GM18517 (cell line): ENCODE data around the gene RGS7.

Experiments used
- ATAC-seq: cut with Tn5 transposase; IDR thresholded peaks from one replicate; pipeline ENCODE4 v1.9.1; 2021; ENCODE audit warnings: mild to moderate bottlenecking, moderate library complexity; ENCODE audit not compliant: unreplicated experiment

Gene RGS7

GRCh38 chr1:240854367-240854766 is 502.6 kb downstream of the RGS7 start:
- no peak for ATAC-seq

GRCh38 chr1:240847325-240847724 is 509.7 kb downstream of the RGS7 start:
- no peak for ATAC-seq

GRCh38 chr1:240844486-240844885 is 512.5 kb downstream of the RGS7 start:
- ATAC-seq: no peak

DNA sequence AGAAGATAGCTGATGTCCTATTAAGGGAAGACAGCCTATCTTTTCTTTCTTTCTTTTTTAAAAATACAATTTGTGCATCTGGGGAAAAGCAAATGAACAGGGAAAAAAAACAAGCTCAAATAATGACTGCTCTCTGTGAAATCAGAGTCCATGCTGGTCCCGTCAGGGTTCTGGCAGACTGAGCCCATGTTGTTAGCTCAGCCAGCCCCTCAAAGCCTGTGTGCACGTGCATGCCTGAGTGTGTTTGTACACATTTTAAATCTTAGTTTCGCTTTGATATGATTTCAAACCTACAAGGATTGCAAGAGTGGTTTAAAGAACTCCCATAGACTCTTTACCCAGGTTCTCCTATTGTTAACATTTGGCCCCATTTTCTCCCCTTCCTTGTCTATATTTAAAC is 513.2 kb downstream of the RGS7 start:
- no peak for ATAC-seq

GRCh38 chr1:240836271-240836670 is 520.7 kb downstream of the RGS7 start:
- no peak for ATAC-seq

- no peak for ATAC-seq
Measured at GRCh38 chr1:240835291-240835690, 521.7 kb downstream of the RGS7 start.

GRCh38 chr1:240833075-240833474 is 523.9 kb downstream of the RGS7 start:
- no peak for ATAC-seq

DNA sequence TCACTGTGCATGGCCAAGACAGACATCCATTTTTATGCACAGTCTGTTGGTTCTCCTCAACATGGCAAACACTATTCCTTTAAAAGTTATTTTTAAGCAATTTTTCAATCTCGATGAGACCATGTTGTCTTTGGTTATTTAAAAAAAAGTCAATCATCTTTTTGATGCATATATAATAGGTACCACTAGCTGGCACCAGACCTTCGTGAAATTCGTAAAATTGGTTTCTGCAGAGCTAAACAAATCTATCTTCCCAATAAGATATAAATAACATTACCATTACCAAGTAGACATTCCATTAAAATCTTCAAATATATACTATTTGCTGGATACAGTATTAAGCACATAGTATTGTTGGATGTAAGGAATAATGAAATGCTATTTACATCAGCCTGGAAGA is 525.1 kb downstream of the RGS7 start:
- ATAC-seq: no peak

DNA sequence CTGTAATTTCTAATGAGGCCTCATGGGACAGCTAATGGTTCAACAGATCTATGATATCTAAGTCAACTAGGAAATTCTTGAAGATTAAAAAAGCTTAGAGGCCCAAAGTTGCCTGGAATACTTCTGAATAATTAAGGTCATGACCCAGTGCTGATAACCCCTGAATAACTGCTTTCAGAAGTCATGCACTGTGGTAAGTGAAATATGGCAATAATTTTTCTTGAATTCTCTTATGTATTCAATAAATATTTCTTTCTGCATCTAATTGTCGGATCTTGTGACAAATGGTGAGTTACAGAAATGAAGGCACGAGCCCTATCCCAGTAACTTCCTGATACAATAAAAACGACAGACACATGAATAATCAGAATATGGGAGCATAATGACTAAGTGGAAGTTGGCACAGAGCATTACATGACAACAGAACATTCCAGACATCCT is 525.8 kb downstream of the RGS7 start:
- no peak for ATAC-seq

GRCh38 chr1:240829487-240829886 is 527.5 kb downstream of the RGS7 start:
- ATAC-seq: no peak

DNA sequence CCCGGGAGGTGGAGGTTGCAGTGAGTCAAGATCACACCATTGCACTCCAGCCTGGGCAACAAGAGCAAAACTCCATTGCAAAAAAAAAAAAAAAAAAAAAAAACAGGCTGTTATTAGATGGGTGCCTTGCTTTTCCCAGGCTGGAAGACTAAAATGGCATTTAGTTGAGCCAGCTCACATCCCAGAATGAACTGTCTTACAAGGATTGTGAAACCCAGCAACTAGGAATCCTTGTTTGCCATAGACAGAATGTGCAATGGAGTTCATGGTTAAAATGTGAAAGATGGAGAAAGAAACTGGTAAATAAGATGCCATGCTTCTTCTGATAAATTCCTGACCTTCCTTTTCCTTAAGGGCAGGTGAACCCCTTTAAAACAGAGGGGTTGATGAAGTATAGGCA is 529.2 kb downstream of the RGS7 start:
- ATAC-seq: no peak

DNA sequence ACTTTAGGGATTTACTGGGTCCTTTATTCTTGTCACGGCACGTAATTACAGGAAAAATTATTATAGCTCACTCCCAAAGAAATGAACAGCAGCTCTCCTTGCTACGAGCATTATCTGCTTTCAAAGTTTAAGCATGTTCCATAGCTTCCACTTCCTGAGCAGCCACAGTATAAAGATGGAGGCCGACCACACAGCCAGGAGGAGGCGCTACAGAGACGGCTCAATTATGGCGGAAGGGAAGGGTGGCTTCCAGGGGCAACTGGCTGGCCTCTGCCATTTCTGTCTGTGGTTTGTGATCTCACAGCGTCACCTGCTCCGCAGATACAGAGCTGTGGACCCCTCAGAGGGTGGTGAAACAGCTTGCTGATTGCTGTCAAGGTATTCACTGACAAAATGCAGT is 532.8 kb downstream of the RGS7 start:
- ATAC-seq: no peak

DNA sequence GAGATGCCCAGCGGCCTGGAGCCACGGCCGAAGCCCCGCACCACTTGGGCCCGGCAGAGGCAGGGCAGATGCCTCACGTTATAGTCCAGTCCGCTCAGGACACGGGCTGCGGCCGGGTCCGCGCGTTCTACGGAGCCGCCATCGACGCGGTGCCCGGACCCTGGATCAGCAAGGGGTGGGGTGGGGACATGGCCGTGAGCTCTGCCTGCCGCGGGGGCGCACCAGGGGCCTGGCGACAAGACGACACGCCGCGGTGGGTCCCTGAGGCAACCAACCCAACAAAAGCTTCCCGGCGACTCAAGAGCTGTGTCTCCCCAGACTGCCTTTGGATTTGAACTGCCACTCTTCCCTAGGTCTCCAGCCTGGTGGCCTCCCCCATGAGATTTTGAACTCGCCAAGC is 533.6 kb downstream of the RGS7 start:
- no peak for ATAC-seq

- no peak for ATAC-seq
Measured at GRCh38 chr1:240821925-240822324, 535.1 kb downstream of the RGS7 start.

GRCh38 chr1:240820816-240821215 is 536.2 kb downstream of the RGS7 start:
- ATAC-seq: no peak

- ATAC-seq: no peak
Measured at GRCh38 chr1:240816472-240816871, 540.5 kb downstream of the RGS7 start.

- ATAC-seq: no peak
Measured at GRCh38 chr1:240813720-240814119, 543.3 kb downstream of the RGS7 start.

- ATAC-seq: no peak
Measured at GRCh38 chr1:240811256-240811655, 545.7 kb downstream of the RGS7 start.

DNA sequence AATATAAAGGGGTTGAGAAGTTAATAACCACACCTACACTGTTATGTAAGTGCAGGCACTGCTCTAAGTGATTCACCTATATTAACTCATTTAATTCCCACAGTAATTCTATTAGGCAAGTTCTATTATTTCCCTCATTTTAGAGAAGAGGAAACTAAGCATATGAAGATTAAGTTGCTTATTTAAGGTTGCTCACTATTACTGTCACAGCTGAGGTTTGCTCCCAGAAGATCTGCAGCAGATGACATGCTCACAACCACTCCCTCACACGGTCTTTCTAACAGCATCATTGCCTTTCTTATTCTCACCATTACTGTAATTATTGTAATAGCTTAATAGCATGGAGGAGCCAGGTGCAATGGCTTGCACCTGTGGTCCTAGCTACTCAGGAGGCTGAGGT is 548.6 kb downstream of the RGS7 start:
- ATAC-seq: no peak

GRCh38 chr1:240806200-240806745 is 550.7 kb downstream of the RGS7 start:
- ATAC-seq: no peak

GRCh38 chr1:240804475-240804874 is 552.5 kb downstream of the RGS7 start:
- no peak for ATAC-seq

DNA sequence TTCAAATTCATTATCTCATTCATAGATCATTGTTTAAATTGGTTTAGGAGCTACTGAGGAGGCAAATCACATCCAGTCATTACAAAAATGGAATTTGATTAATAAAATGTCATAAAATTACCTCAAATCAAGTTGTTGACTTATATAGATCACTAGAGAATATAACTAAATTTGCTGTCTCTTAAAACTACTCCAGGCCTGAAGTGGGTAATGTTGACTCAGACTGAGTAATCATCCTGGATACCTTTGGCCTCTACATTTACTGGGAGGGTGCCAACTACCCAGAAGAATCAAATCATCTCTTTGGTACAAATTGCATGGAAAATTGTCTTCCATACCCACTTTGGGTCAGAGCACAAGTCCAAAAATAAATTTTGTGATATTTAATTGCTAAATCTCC is 553.9 kb downstream of the RGS7 start:
- ATAC-seq: no peak

- ATAC-seq: no peak
Measured at GRCh38 chr1:240802271-240802670, 554.7 kb downstream of the RGS7 start.

DNA sequence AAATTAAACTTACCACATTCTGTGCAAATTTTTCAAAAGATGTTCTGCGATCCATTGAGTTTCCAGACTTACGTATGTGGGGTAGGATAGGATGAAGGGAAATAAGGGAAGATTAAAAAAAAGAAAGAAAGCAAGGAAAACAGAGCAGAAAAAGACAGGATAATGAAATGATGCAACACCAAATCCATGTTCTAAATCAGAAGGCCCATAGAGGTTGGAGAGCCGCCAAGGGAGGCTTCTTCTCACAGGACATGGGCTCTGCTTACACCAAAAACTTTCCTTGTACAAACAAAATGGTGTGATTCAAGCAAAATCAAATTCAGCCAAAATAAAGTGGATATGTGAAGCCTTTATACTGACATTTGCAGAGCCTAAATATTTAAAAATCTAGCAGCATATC is 555.6 kb downstream of the RGS7 start:
- no peak for ATAC-seq
